ENCODE measurements around the gene SPATA20. TPM values are rescaled to one million over a fixed set of nuclear protein-coding genes. Genes with fewer than 3 reads are reported as not detected.

The SPATA20 gene
- total and polyA plus RNA-seq, 2 of the 8 experiments (the other 6 are each of a cell fraction or from before 2014, with no cell fraction given) = 16.2 to 17.5 TPM

DNA sequence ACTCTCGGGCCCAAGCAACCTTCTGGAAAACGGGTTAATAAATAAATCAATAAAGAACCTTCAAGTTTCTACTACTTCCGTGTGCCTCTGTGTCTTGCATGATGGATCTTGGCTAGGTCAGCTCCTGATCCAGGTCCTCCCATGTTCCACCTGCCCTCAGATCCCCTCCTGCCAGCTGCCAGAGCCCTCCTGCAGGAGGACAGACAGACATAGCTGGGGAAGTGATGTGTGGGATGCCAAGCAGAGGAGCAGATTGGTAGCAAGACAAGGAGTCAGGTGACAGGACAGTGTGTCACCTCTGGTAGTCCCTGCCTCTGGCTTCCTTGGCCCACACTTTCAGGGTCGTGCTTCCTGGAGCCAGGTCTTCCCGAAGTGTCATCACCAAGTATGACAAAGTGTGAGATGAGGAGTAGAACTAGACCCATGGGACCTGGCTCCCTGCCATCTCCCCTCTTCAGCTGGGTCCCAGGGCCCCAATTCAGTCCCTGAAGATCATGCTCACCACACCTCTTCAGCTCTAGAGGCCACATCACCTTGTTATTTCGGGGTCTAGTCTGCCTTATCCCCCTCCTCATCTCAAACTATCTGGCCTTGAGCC is 15.4 kb upstream of the SPATA20 start (continued):
- TF ChIP-seq, protein P1, sequence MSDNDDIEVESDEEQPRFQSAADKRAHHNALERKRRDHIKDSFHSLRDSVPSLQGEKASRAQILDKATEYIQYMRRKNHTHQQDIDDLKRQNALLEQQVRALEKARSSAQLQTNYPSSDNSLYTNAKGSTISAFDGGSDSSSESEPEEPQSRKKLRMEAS (IDR thresholded peaks at IDR 0.05) = no peak
- no peak for TF ChIP-seq KDM5A (IDR thresholded peaks at IDR 0.05; ENCODE audit: low read length)
- no peak for TF ChIP-seq SIN3A (conservative IDR thresholded peaks at IDR 0.05 in 1 of 2, IDR thresholded peaks at IDR 0.05 in 1 of 2; ENCODE audit: low read depth in 1 of 2, low read length in 2 of 2)
- TF ChIP-seq CBX8 (IDR thresholded peaks at IDR 0.05; ENCODE audit: borderline replicate concordance, low read depth, low read length) = no peak
- no peak for TF ChIP-seq RAD21 (IDR thresholded peaks at IDR 0.05 in 1 of 2, conservative IDR thresholded peaks at IDR 0.05 in 1 of 2; ENCODE audit: low read depth in 2 of 2, low read length in 2 of 2)
- TF ChIP-seq TEAD4 (IDR thresholded peaks at IDR 0.05; ENCODE audit: low read depth, low read length) = no peak
